Large intestine (tissue), 3 donors: ENCODE results near the gene BIN1. TPM values are rescaled to one million over a fixed set of nuclear protein-coding genes. Genes with fewer than 3 reads are reported as not detected.

ENCODE experiments used
- DNase-seq, 2 donors: peaks; one replicate each; pipeline versions ENCODE4 v3.0.0 to v3.0.0-alpha.2; 2013
- H3K27ac ChIP-seq: one replicate; pipeline ENCODE4 v1.5.1; 2013; ENCODE audit warnings: low read length
- H3K27me3 ChIP-seq: 2 replicates; pipeline ENCODE4 v1.6.1; 2013; ENCODE audit warnings: low read length; ENCODE audit not compliant: control insufficient read depth, insufficient read depth
- H3K36me3 ChIP-seq: 2 replicates; pipeline ENCODE4 v1.6.1; 2013; ENCODE audit warnings: low read length; ENCODE audit not compliant: control insufficient read depth, insufficient read depth
- H3K4me1 ChIP-seq: one replicate; pipeline ENCODE4 v1.6.1; 2013; ENCODE audit warnings: low read length; ENCODE audit not compliant: control insufficient read depth, insufficient read depth
- H3K4me3 ChIP-seq: one replicate; pipeline ENCODE4 v1.5.1; 2013; ENCODE audit warnings: low read length
- H3K9me3 ChIP-seq: one replicate; pipeline ENCODE4 v1.6.1; 2013; ENCODE audit warnings: mild to moderate bottlenecking, low read depth, low read length, moderate library complexity; ENCODE audit not compliant: control insufficient read depth
- WGBS: methylation state at CpG from one replicate; pipeline ENCODE4 v1.1.5; 2013; ENCODE audit warnings: low lambda C conversion rate; ENCODE audit not compliant: insufficient coverage; 5-methylcytosine and 5-hydroxymethylcytosine counted together
- polyA plus RNA-seq: library from polyadenylated mRNA; unstranded; fragments of 120-200 nt; gene quantifications from one replicate; pipeline ENCODE4 v1.2.1, GENCODE V29; 2013

Gene BIN1
- polyA plus RNA-seq, 1 donor: 50.0 TPM

- no peak for DNase-seq
- Histone ChIP-seq H3K27me3 (no peaks in the 10 kb centered on the region), H3K27ac (no peak overlapping the region), H3K36me3 (peaks cover 67% of the 10 kb centered on the region), H3K9me3 (peaks cover 2% of the 10 kb centered on the region), H3K4me3 (no peak overlapping the region), H3K4me1 (peaks cover 12% of the 10 kb centered on the region)
- WGBS: 100% methylated on average over 1 of the region's 10 CpGs
Measured at GRCh38 chr2:127059559-127059958, 47.4 kb downstream of the BIN1 start.

GRCh38 chr2:127058954-127059252, 48.1 kb downstream of the BIN1 start:
- peaks cover 66% of the 10 kb centered on the region for H3K36me3 ChIP-seq
- WGBS: 84% methylated on average over 4 of the region's 14 CpGs
- DNase-seq: no peak

GRCh38 chr2:127058246-127058953, 48.6 kb downstream of the BIN1 start:
- Histone ChIP-seq H3K9me3 (no peaks in the 10 kb centered on the region), H3K27me3 (no peaks in the 10 kb centered on the region), H3K4me3 (no peak overlapping the region), H3K4me1 (peaks cover 17% of the 10 kb centered on the region), H3K27ac (no peak overlapping the region), H3K36me3 (peaks cover 62% of the 10 kb centered on the region)
- WGBS: no CpG with 5 or more reads among the region's 11 CpGs
- no peak for DNase-seq

More at GRCh38 chr2:127058954-127059252, 48.1 kb downstream of the BIN1 start:
- peaks cover 13% of the 10 kb centered on the region for H3K4me1 ChIP-seq
- H3K4me3 ChIP-seq: no peak overlapping the region
- H3K27ac ChIP-seq: no peak overlapping the region
- H3K9me3 ChIP-seq: peaks cover 2% of the 10 kb centered on the region
- no peaks in the 10 kb centered on the region for H3K27me3 ChIP-seq

GRCh38 chr2:127057371-127058245, 49.3 kb downstream of the BIN1 start:
- peaks cover 19% of the 10 kb centered on the region for H3K4me1 ChIP-seq
- no peaks in the 10 kb centered on the region for H3K9me3 ChIP-seq
- no peaks in the 10 kb centered on the region for H3K27me3 ChIP-seq
- peaks cover 57% of the 10 kb centered on the region for H3K36me3 ChIP-seq
- H3K27ac ChIP-seq: no peak overlapping the region
- no peak for DNase-seq
- no peak overlapping the region for H3K4me3 ChIP-seq
- no CpG with 5 or more reads among the region's 31 CpGs for WGBS

- Histone ChIP-seq H3K9me3 (no peaks in the 10 kb centered on the region), H3K4me1 (peaks cover 19% of the 10 kb centered on the region), H3K27me3 (no peaks in the 10 kb centered on the region), H3K4me3 (no peak overlapping the region), H3K36me3 (peaks cover 50% of the 10 kb centered on the region), H3K27ac (no peak overlapping the region)
- DNase-seq: no peak
- WGBS: no CpG with 5 or more reads among the region's 25 CpGs
Measured at GRCh38 chr2:127056631-127057370, 50.2 kb downstream of the BIN1 start.

- Histone ChIP-seq H3K27ac (no peak overlapping the region), H3K4me1 (peaks cover 19% of the 10 kb centered on the region), H3K36me3 (peaks cover 43% of the 10 kb centered on the region), H3K27me3 (no peaks in the 10 kb centered on the region), H3K4me3 (no peak overlapping the region), H3K9me3 (no peaks in the 10 kb centered on the region)
- no CpG with 5 or more reads among the region's 11 CpGs for WGBS
- DNase-seq: no peak
Measured at GRCh38 chr2:127056086-127056485, 50.9 kb downstream of the BIN1 start.

- Histone ChIP-seq H3K27me3 (no peaks in the 10 kb centered on the region), H3K36me3 (peaks cover 42% of the 10 kb centered on the region), H3K9me3 (no peaks in the 10 kb centered on the region), H3K4me3 (no peak overlapping the region), H3K4me1 (peaks cover 19% of the 10 kb centered on the region), H3K27ac (no peak overlapping the region)
- no peak for DNase-seq
- no CpG with 5 or more reads among the region's 13 CpGs for WGBS
Measured at GRCh38 chr2:127055786-127056076, 51.2 kb downstream of the BIN1 start.

- Histone ChIP-seq H3K9me3 (no peaks in the 10 kb centered on the region), H3K4me3 (no peak overlapping the region), H3K36me3 (peaks cover 40% of the 10 kb centered on the region), H3K27me3 (no peaks in the 10 kb centered on the region), H3K4me1 (peaks cover 19% of the 10 kb centered on the region), H3K27ac (no peak overlapping the region)
- no CpG with 5 or more reads among the region's 25 CpGs for WGBS
- DNase-seq: no peak
Measured at GRCh38 chr2:127054996-127055785, 51.8 kb downstream of the BIN1 start.

- H3K36me3 ChIP-seq: peaks cover 38% of the 10 kb centered on the region
- WGBS: no CpG with 5 or more reads among the region's 7 CpGs
Measured at GRCh38 chr2:127054604-127054930, 52.4 kb downstream of the BIN1 start.

More at GRCh38 chr2:127054604-127054930, 52.4 kb downstream of the BIN1 start:
- peak overlapping the region; percentile 29 for H3K27ac ChIP-seq
- H3K9me3 ChIP-seq: no peaks in the 10 kb centered on the region
- DNase-seq: no peak
- no peaks in the 10 kb centered on the region for H3K27me3 ChIP-seq
- H3K4me3 ChIP-seq: no peak overlapping the region
- H3K4me1 ChIP-seq: peaks cover 19% of the 10 kb centered on the region
